NB4 (cell line): Measurements from ENCODE around the gene GRK6.
A peak's percentile ranks its signal among the peaks of the same experiment; 100 is the strongest.

ENCODE experiments used
- DNase-seq: peaks from one replicate; pipeline ENCODE4 v3.0.0; 2010; ENCODE audit warnings: low read depth
- H3K4me3 ChIP-seq: one replicate; pipeline ENCODE4 v1.5.1; 2011; ENCODE audit warnings: mild to moderate bottlenecking, low read depth, low read length, moderate library complexity
- CTCF ChIP-seq: IDR thresholded peaks from one replicate; pipeline ENCODE4 v1.5.1; 2012; ENCODE audit warnings: low read depth, low read length
- MAX ChIP-seq: IDR thresholded peaks from 2 replicates; pipeline ENCODE4 v1.6.1; 2011; ENCODE audit warnings: low read depth, low read length
- MYC ChIP-seq: IDR thresholded peaks from 2 replicates; pipeline ENCODE4 v1.6.1; 2011; ENCODE audit warnings: low read depth, low read length
- POLR2A ChIP-seq: IDR thresholded peaks from 2 replicates; pipeline ENCODE4 v1.6.1; 2011; ENCODE audit warnings: mild to moderate bottlenecking; ENCODE audit not compliant: insufficient read length; ENCODE audit errors: extremely low read depth

The GRK6 gene

GRCh38 chr5:177444106-177445051 is 17.9 kb downstream of the GRK6 start:
- TF ChIP-seq MAX (no peak), CTCF (no peak), MYC (no peak), POLR2A (peak; percentile 10)
- DNase-seq: peak; percentile 39
- no peak overlapping the region for H3K4me3 ChIP-seq

GRCh38 chr5:177445052-177445916 is 18.8 kb downstream of the GRK6 start:
- H3K4me3 ChIP-seq: no peak overlapping the region
- no peak for TF ChIP-seq CTCF
- no peak for TF ChIP-seq MAX
- TF ChIP-seq POLR2A: no peak
- no peak for TF ChIP-seq MYC
- peak; percentile 49 for DNase-seq

- no peak for DNase-seq
- peak overlapping the region; percentile 54 for H3K4me3 ChIP-seq
- TF ChIP-seq MYC (no peak), POLR2A (no peak), MAX (no peak), CTCF (no peak)
Observed at GRCh38 chr5:177445917-177446199, 19.4 kb downstream of the GRK6 start.

GRCh38 chr5:177446200-177447065 is 20.0 kb downstream of the GRK6 start, which contains the start of gene PRR7:
TSS of gene PRR7 (plus strand) at chr5:177446814. CDS start at chr5:177455068, 8,254 bp downstream.
- TF ChIP-seq MAX (peak; percentile 10; the same call in 1 of the 2 replicates), MYC (no peak), POLR2A (peak; percentile 28)
- peak; percentile 80 for DNase-seq
- peak within 1 kb of the TSS; percentile 55 for H3K4me3 ChIP-seq

GRCh38 chr5:177447066-177447610 is 20.7 kb downstream of the GRK6 start:
- TF ChIP-seq CTCF (no peak), POLR2A (no peak), MAX (peak; percentile 68), MYC (peak; percentile 79)
- peak overlapping the region; percentile 55 for H3K4me3 ChIP-seq
- peak; percentile 78 for DNase-seq
